SK-N-SH (cell line): ENCODE data around the gene LDAH.

ENCODE experiments used
- CTCF ChIP-seq: fragments of 200-600 bp; sonication (generic); IDR thresholded peaks from 2 replicates; pipeline ENCODE4 v1.6.1; 2017; ENCODE audit warnings: antibody characterized with exemption, mild to moderate bottlenecking, moderate library complexity
- EZH2phosphoT487 ChIP-seq: fragments of 200-600 bp; sonication (generic); IDR thresholded peaks from 2 replicates; pipeline ENCODE4 v1.6.1; 2017; ENCODE audit warnings: low read depth, mixed run types, mild to moderate bottlenecking, antibody characterized with exemption, moderate library complexity, borderline replicate concordance
- TAF1 ChIP-seq: IDR thresholded peaks from 2 replicates; pipeline ENCODE4 v1.6.1; 2012; ENCODE audit warnings: low read depth, mild to moderate bottlenecking, low read length, moderate library complexity, borderline replicate concordance
- TF ChIP-seq, protein P1 (sequence below): IDR thresholded peaks from 2 replicates; pipeline ENCODE4 v1.4.0; 2012; ENCODE audit warnings: low read depth, borderline replicate concordance

DNA sequence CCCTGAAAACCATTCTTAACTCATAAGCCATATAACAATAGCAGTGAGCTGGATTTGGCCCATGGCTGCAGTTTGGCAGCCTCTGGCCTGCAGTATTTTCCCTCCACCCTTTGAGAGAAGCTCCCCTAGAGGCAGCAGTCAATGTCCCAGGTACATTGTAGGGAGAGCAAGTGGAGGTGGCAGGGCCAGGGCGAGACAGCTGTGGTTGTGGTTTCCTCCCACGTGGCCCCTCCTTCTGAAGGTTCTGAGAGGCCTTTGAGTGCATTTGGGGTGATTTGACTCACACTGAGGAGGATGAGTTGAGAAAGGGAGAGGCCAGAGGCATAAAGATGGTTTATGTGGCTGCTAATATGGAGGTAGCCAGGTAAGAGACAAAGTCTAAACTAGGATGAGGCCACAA is 45.5 kb upstream of the LDAH start:
- TF ChIP-seq, protein P1, sequence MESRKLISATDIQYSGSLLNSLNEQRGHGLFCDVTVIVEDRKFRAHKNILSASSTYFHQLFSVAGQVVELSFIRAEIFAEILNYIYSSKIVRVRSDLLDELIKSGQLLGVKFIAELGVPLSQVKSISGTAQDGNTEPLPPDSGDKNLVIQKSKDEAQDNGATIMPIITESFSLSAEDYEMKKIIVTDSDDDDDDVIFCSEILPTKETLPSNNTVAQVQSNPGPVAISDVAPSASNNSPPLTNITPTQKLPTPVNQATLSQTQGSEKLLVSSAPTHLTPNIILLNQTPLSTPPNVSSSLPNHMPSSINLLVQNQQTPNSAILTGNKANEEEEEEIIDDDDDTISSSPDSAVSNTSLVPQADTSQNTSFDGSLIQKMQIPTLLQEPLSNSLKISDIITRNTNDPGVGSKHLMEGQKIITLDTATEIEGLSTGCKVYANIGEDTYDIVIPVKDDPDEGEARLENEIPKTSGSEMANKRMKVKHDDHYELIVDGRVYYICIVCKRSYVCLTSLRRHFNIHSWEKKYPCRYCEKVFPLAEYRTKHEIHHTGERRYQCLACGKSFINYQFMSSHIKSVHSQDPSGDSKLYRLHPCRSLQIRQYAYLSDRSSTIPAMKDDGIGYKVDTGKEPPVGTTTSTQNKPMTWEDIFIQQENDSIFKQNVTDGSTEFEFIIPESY = no peak
- TF ChIP-seq CTCF = no peak
- no peak for TF ChIP-seq TAF1
- no peak for TF ChIP-seq EZH2phosphoT487
